Calu3 (cell line): Measurements from ENCODE around the gene TMEM39B. TPM values are rescaled to one million over a fixed set of nuclear protein-coding genes. Genes with fewer than 3 reads are reported as not detected.

Experiments used
- BruUV-seq: library from RNA; stranded (reverse); fragments of 400-500 nt; replicated peaks from 2 replicates; lab custom pipeline; 2021; lab: Mats Ljungman, UMichigan
- CTCF ChIA-PET: fragments of 300-600 bp; sonication (Branson Sonifier 250); formaldehyde crosslinking; loops from one replicate; lab custom pipeline; 2022; ENCODE audit warnings: antibody characterized with exemption; lab: Charles Lee
- DNase-seq: peaks from one replicate; pipeline ENCODE4 v3.0.0; 2022
- H3K27ac Mint-ChIP-seq: one replicate; pipeline ENCODE4 v1.8.0; 2022; ENCODE audit warnings: mixed read lengths; ENCODE audit not compliant: unreplicated experiment
- H3K27me3 Mint-ChIP-seq: one replicate; pipeline ENCODE4 v1.8.0; 2022; ENCODE audit warnings: mixed read lengths; ENCODE audit not compliant: unreplicated experiment
- H3K36me3 Mint-ChIP-seq: one replicate; pipeline ENCODE4 v1.8.0; 2022; ENCODE audit warnings: mild to moderate bottlenecking, moderate library complexity, mixed read lengths; ENCODE audit not compliant: insufficient read depth, unreplicated experiment
- H3K4me1 Mint-ChIP-seq: one replicate; pipeline ENCODE4 v1.8.0; 2022; ENCODE audit warnings: mild to moderate bottlenecking, low read depth, mixed read lengths; ENCODE audit not compliant: unreplicated experiment
- H3K4me3 Mint-ChIP-seq: one replicate; pipeline ENCODE4 v1.8.0; 2022; ENCODE audit warnings: mild to moderate bottlenecking, low read depth, moderate library complexity, mixed read lengths; ENCODE audit not compliant: unreplicated experiment
- H3K9me3 Mint-ChIP-seq: one replicate; pipeline ENCODE4 v1.8.0; 2022; ENCODE audit warnings: low read depth, mixed read lengths; ENCODE audit not compliant: unreplicated experiment
- intact Hi-C: fragments of 100-400 bp; cut with micrococcal nuclease; formaldehyde crosslinking; loops from one replicate; pipeline ENCODE4 v1.10.0; 2022; ENCODE audit not compliant: unreplicated experiment
- total RNA-seq: library from RNA; stranded (reverse); gene quantifications from 2 replicates; pipeline ENCODE4 v1.2.3, GENCODE V29; 2022
- TF ChIP-seq, protein P1 (sequence below): fragments of 200-600 bp; IDR thresholded peaks from one replicate; pipeline ENCODE4 v1.8.0; 2022; ENCODE audit warnings: antibody characterized with exemption; ENCODE audit not compliant: unreplicated experiment

The TMEM39B gene
- total RNA-seq, 1 experiment from 2014 or later, result 19.5 TPM

DNA sequence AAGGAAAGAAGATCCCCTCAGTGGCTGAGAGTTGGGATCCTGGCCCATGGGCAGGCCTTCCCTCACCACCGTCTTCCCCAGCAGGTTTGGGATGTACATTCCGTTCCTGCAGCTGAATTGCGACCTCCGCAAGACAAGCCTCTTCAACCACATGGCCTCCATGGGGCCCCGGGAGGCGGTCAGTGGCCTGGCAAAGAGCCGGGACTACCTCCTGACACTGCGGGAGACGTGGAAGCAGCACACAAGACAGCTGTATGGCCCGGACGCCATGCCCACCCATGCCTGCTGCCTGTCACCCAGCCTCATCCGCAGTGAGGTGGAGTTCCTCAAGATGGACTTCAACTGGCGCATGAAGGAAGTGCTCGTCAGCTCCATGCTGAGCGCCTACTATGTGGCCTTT, 18.9 kb downstream of the TMEM39B start:
- no peaks in the 10 kb centered on the region for H3K9me3 Mint-ChIP-seq
- no peak overlapping the region for H3K4me3 Mint-ChIP-seq
- CTCF ChIA-PET, result no interaction called here
- TF ChIP-seq, protein P1, sequence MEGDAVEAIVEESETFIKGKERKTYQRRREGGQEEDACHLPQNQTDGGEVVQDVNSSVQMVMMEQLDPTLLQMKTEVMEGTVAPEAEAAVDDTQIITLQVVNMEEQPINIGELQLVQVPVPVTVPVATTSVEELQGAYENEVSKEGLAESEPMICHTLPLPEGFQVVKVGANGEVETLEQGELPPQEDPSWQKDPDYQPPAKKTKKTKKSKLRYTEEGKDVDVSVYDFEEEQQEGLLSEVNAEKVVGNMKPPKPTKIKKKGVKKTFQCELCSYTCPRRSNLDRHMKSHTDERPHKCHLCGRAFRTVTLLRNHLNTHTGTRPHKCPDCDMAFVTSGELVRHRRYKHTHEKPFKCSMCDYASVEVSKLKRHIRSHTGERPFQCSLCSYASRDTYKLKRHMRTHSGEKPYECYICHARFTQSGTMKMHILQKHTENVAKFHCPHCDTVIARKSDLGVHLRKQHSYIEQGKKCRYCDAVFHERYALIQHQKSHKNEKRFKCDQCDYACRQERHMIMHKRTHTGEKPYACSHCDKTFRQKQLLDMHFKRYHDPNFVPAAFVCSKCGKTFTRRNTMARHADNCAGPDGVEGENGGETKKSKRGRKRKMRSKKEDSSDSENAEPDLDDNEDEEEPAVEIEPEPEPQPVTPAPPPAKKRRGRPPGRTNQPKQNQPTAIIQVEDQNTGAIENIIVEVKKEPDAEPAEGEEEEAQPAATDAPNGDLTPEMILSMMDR, result no peak
- H3K27me3 Mint-ChIP-seq, result no peaks in the 10 kb centered on the region
- no peaks in the 10 kb centered on the region for H3K4me1 Mint-ChIP-seq
- no TSS peak for BruUV-seq
- peaks cover 14% of the 10 kb centered on the region for H3K36me3 Mint-ChIP-seq
- no peak for DNase-seq
- intact Hi-C loops, result no loop called here
- no peak overlapping the region for H3K27ac Mint-ChIP-seq

DNA sequence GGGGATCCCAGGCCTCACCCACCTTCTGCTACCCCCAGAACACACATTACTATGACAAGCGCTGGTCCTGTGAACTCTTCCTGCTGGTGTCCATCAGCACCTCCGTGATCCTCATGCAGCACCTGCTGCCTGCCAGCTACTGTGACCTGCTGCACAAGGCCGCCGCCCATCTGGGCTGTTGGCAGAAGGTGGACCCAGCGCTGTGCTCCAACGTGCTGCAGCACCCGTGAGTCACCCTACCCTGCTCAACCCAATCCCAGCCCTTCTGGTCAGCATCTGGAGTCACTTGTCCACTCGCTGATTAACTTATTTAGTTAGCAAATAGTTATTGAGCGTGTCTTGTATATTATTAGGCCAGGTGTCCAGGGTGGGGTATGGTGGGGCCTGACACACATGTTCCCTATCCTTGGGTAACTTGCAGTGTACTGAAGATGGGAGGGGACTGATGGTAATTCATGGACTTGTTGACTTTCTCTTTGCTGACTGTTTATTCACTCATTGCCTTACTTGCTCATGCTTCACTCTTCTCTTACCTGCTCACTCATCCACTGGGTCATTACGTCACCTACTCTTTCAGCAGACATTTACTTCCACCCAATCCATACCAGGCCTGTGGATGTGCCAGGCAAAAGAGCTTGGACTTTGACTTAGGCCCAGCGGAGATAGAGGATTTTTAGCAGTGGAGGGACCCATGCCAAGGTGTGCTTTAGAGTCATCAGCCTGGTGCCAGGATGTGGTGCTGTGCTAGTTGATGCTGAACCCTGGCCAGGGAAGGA, 22.2 kb downstream of the TMEM39B start:
- Mint-ChIP-seq H3K9me3 (no peaks in the 10 kb centered on the region), H3K27me3 (no peaks in the 10 kb centered on the region), H3K27ac (no peak overlapping the region), H3K4me1 (no peaks in the 10 kb centered on the region), H3K4me3 (no peak overlapping the region), H3K36me3 (peaks cover 22% of the 10 kb centered on the region)
- DNase-seq, result no peak
- no TSS peak for BruUV-seq
- intact Hi-C loops, result no loop called here
- CTCF ChIA-PET, result no interaction called here
- TF ChIP-seq, protein P1, result no peak

DNA sequence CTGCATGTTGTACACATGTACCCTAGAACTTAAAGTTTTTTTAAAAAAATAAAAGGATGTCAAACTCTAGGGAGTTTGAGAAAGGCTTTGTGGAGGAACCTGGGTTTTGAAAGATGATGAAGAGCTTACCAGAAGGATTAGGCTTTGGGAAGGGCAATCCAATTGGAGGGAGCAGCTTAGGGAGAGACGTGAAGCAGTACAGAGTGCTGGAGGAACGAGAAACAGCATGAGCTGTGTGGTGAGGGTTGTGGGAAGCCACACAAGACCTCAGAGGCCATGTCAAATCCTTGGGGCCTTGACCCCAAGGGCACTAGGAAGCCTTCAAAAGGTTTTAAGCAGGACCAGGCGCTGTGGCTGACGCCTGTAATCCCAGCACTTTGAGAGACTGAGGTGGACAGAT, 26.7 kb downstream of the TMEM39B start:
- Mint-ChIP-seq H3K27ac (no peak overlapping the region), H3K4me3 (no peak overlapping the region), H3K4me1 (peaks cover 13% of the 10 kb centered on the region), H3K36me3 (peaks cover 17% of the 10 kb centered on the region), H3K27me3 (no peaks in the 10 kb centered on the region), H3K9me3 (no peaks in the 10 kb centered on the region)
- CTCF ChIA-PET, result no interaction called here
- intact Hi-C loops, result no loop called here
- no peak for DNase-seq
- BruUV-seq, result no TSS peak
- TF ChIP-seq, protein P1, result no peak

DNA sequence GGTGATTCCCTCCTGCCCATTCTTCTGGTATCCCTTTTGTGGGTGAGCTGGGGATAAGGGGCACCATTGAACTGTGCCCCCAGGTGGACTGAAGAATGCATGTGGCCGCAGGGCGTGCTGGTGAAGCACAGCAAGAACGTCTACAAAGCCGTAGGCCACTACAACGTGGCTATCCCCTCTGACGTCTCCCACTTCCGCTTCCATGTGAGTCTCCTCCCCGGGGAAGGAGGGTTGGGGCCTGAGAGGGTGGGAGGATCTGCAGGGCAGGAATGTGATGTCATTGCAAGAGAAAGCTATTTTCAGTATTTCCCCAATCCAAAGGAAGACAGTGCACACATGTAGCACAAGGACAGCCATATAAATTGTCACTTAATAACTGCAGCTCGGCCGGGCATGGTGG, 27.6 kb downstream of the TMEM39B start:
- intact Hi-C loops, result no loop called here
- BruUV-seq, result no TSS peak
- H3K4me1 Mint-ChIP-seq, result peaks cover 13% of the 10 kb centered on the region
- no peak overlapping the region for H3K4me3 Mint-ChIP-seq
- no peaks in the 10 kb centered on the region for H3K9me3 Mint-ChIP-seq
- TF ChIP-seq, protein P1, result no peak
- CTCF ChIA-PET, result interaction anchor here (0.9 kb wide), 1 partner anchor 8 kb away, joined by 3 read pairs; no protein-coding TSS in a partner anchor
- peaks cover 17% of the 10 kb centered on the region for H3K36me3 Mint-ChIP-seq
- no peak for DNase-seq
- no peak overlapping the region for H3K27ac Mint-ChIP-seq
- no peaks in the 10 kb centered on the region for H3K27me3 Mint-ChIP-seq
